Ureter (tissue), 1 donor: Measurements from ENCODE around the gene SOX12. TPM values are rescaled to one million over a fixed set of nuclear protein-coding genes. Genes with fewer than 3 reads are reported as not detected.
"Not testable (repeated sequence)": the region's sequence is repeated elsewhere in the genome, so short reads cannot be mapped to it uniquely, and the experiment has no call there.

Experiments used
- DNase-seq: peaks from one replicate; pipeline ENCODE4 v3.0.0-alpha.2; 2020; ENCODE audit warnings: low spot score
- total RNA-seq: library from RNA; stranded (reverse); gene quantifications from one replicate; pipeline ENCODE4 v1.2.4, GENCODE V29; 2023
- donor health status: DM: yes; HTN: yes; CAD: no.

SOX12 gene
- total RNA-seq, 1 donor from 2014 or later, result 7.4 TPM

DNA sequence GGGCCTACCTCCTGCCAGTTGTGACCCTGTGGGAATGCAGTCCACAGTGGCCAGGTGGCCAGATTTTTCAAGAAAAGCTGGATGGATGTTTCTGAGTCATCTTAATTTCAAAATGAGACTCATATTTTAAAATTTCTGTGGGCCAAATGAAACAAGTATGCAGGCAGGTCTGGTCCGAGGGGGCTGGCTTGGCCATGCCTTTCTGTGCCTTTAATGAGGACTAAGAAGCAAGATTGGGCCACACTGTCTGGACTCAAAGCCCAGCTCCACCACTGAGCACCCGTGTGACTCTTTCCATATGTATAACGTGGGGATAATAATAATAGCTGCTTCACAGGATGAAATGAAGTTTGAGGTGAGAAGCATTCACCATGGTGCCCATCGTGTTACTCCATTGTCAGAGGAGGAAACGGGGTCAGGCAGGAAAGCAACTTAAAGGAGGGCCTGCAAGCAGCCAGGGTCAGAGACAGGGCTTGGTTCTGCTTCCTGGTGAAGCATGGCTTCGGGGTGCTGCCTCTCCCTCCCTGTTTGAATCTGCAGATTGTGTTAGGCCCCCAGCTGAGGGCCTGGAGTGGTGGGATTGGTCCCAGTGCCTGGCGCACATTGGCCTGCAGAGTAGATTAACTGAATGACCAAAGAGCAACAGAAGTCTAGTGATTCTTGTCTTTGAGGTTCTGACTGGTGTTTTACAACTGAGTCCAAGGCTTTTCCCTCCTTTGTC lies 3.8 kb downstream of the SOX12 start:
- no peak for DNase-seq

DNA sequence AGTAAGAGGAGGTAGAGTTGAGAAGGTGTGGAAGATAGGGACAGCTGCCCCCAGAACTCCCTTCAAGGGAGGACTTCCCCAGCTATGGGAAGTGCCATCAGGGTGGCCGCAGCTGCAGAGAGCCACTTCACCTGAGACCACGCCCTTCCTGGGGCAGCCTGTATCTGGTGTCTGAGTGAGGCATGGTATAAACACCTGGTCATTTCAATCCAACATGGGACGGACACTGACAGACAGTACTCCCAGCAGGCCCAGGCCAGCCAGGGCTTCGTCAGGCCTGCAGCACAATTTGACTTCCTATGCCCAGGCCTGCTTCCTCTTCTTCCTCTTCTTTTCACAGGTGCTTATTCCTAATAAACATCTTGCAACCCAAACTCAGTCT lies 4.5 kb downstream of the SOX12 start:
- no peak for DNase-seq

DNA sequence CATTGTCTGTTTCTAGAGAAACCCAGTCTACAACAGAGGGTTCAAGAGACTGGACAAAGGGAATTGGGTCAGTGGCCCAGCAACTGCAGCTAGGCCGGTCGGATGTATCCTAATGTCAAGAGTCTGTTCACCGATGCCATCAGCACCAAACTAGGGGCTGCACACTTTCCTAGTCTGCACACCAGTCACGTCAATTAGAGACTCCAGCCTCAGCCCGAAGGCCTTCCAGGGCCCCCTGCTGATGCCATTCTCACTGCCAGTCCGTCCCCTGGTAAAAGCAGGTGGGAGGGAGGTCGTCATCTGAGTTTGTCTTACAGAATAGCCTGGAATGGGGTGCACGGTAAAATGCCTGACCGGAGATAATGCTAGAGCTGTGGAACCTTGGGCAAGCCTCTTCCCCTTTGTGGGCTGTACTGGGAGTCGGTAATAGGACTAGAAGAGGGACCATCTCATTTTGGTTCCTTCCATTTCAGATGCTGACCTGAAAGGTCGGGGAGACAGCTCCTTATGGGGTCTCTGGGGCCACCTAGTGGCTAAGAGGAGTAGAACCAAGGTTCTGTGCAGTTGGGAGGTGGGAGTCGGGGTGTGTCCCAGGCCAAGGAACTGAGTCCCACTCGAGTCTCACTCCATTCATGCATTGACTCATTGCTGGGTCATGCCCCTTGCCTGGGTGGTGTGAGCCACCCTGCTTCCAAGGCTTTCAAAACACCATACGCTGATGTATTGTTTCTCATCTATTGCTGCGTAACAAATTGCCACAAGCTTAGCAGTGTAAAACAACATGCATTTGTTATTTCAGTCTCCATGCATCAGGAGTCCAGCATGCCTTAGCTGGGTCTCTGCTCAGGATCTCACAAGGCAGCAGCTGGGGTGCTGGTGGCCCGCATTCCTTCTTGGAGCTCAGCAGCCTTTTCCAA lies 5.1 kb downstream of the SOX12 start:
- no peak for DNase-seq

DNA sequence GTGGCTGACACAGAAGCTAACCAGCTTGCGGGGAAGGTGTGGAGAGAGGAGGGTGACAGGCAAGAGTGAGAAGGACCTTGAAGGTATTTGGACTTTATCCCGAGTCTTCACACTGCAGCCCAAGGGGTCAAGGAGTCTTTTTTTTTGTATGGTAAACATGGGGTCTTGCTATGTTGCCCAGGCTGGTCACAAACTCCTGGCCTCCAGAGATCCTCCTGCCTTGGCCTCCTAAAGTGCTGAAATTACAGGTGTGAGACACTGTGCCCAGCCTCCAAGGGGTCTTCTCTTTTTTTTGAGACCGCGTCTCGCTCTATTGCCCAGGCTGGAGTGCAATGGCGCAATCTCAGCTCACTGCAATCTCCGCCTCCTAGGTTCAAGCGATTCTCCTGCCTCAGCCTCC lies 9.2 kb downstream of the SOX12 start:
- DNase-seq, result no peak

DNA sequence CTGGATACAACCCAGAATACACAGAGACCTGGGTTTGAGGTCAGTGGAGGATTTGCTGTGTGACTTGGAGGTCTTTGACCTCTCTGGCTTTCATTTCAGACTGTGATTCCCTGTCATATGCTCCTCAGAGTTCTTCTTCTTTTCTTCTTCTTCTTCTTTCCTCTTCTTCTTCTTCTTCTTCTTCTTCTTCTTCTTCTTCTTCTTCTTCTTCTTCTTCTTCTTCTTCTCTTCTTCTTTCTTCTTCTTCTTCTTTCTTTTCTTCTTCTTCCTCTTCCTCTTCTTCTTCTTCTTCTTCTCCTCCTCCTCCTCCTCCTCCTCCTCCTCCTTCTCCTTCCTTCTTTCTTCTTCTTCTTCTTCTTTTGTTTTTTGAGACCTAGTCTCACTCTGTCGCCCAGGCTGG lies 10.7 kb downstream of the SOX12 start:
- not testable (repeated sequence) for DNase-seq

DNA sequence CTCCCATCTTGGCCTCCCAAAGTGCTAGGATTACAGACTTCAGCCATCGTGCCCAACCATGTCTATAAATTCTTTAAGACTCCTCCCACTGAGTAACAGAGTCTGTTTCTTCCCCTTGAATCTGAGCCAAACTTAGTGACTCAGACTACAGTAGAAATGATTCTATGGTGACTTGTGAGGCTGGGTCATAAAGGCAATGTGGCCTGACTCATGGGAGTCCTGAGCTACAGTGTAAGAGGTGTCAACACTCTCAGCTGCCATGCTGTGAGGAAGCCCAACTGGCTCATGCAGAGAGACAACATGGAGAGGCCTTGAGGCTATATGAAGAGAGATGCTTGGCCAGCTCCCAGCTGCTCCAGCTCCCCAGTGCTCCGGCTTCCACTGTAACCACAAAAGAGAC lies 16.3 kb downstream of the SOX12 start:
- no peak for DNase-seq

DNA sequence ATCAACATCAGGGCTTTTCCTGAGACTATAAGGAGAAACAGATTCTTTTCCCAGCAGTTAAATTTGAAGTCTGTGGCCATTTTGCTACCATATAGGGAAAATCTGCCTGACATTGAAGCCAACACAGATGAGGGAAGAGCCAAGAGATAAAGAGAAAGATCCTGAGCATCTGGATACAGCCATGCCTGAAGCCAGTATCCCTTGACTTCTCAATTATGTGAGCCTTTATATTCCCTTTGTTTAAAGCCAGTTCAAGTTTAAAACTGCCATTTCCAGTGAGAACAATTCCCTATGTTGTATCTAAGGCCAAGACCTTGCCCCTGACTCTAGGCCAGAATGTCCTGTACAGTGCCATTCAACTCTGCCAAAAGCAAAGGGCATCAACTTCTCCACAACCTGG lies 17.8 kb downstream of the SOX12 start:
- DNase-seq, result no peak

DNA sequence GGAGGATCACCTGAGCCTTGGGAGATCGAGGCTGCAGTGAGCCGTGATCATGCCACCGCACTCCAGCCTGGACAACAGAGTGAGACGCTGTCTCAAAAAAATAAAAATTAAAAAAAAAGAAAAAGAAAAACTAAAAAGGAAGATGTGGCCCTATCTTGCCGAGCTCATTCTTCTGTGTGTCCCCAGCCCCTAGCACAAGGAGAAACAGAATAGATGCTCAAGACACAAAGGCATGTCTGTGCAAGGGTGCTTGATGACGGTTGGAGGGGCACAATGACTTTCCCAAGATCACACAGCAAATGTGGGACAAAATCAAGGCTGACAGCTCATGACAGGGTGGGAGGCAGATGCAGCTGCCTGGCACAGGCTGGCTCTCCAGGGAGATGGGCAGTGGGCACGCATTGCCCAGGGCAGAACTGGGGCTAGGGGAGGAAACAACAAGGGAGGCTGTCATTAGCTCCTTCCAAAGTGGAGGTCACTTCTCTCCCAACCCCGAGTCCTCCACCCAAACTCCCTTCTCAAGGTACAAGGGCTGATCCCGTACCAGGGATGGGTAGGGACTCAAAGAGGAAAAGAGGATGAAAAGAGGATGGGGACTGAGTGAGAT lies 20.8 kb downstream of the SOX12 start:
- no peak for DNase-seq

DNA sequence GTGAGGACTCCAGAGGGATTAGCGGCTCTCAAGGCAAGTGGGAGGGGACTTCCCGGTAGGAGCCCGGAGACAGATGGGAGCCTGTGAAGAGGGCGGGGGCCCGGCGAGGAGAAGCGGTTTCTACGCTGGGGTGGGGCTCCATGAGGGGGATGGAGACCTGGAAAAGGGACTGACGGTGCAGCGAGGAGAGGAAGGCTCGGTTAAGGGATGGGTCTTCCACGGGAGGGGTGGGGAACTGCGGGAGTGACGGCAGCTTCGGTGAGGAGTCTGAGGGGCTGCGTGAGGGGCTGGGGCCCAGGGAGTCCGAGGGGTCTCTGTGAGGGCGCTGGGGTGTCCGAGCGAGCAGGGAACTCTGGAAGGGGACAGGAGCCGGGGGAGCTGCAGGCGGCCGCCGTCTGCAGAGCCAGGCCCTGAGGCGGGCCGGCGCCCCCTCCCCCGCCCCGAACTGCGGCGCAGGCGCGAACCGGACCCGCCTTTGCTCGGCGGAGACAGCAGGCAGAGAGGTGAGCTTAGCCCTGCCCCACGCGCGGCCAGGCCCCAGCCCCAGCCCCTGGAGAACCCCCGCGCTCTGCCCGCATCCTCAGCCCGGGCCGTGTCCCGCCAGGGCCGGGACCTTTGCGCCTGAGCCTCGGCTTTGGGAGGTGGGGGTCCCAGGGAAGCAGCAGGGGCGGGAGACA lies 21.4 kb downstream of the SOX12 start, which contains the start of gene NRSN2:
Gene NRSN2 (plus strand): TSS at position 472 of the 677 bp plus-strand sequence. CDS start 2,533 bp downstream, outside the sequence.
- peak; percentile 75 for DNase-seq

DNA sequence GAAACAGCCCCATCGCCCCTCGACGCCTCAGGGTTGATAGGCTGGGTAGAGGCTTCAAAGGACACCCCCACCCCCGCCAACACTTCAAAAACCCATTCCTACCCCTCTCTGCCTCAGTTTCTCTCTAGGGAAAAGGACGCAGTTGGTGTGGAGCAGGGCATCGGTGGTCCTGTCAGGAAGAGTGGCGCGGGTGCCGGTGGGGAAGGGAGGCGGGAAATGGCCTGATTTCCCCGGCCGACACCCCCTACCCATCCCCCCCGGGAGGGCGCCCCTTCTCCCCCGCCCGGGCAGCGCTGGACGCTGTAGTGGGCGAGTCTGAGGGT lies 21.9 kb downstream of the SOX12 start:
- DNase-seq, result no peak

DNA sequence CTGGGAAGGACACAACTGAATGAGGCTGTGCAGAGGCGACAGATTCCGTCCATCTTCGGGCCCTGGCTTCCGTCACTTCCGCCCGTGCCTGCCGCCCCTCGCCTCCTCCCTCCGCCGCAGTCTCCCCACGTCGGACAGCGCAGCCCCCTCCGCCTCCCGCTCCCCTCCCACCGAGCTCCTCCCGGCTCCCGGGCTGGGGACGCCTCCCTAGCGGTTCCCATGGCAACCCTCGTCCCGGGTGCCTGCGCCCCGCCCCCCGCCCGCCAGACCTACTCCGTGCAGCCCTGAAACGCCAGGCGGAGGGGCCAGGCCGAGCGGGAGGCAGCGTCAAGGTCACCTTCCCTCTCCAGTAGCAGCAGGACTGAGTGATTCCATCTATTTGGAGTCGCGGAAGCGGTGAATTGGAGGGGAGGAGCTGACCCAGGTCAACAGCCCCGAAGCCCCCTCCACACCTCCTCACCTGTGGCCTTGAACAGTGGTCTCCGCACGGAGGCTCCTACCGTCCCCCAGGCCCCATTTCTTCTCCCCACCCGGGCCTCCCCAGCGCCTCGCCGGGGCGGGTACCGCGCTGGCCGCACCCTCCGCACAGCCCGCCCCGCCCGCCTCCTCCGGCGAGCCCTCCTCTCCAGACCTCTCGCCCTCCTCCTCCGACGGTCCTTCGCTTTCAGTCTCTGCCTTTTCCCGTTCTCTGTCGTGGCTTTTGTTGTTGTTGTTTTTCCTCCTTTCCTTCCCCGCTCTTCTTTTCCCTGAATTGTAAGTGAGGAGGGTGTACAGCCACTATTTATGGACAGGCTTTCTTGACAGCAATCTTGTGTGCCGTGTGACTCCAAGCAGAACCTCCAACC lies 22.5 kb downstream of the SOX12 start:
- DNase-seq, result peak; percentile 93

DNA sequence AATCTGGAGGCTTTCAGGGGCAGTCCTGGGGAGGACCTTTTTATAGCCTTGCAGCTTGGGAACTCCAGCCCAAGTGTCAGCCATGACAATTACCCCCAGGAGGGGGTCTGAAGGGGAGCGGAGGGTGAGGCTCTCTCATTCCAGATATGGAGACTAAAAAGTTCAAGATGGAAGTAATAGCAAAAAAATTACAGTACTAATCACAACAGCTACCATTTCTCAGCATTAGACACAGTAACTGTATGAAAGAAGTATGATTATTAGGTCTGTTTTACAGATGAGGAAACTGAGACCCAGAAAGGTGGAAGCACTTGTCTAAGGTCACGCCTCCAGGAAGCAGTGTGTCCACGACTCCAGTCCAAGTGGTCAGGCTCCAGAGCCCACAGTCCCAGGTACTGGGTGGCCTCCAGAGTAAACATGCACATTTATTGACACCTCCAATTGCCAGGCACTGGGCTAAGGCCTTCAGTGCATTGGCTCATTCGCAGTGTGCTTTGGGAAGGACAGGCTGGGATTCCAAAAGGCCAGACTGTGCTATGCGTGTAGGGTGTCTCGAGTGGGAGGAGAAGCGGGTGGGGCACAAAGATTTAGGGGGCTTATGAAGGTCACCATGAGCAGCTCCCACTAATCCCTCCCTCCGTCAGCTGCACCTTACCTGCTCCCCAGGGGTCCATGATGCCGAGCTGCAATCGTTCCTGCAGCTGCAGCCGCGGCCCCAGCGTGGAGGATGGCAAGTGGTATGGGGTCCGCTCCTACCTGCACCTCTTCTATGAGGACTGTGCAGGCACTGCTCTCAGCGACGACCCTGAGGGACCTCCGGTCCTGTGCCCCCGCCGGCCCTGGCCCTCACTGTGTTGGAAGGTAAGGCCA lies 23.9 kb downstream of the SOX12 start:
- DNase-seq, result no peak

DNA sequence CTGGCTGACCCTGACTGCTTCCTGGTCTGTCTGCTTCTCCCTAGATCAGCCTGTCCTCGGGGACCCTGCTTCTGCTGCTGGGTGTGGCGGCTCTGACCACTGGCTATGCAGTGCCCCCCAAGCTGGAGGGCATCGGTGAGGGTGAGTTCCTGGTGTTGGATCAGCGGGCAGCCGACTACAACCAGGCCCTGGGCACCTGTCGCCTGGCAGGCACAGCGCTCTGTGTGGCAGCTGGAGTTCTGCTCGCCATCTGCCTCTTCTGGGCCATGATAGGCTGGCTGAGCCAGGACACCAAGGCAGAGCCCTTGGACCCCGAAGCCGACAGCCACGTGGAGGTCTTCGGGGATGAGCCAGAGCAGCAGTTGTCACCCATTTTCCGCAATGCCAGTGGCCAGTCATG lies 27.8 kb downstream of the SOX12 start:
- no peak for DNase-seq

DNA sequence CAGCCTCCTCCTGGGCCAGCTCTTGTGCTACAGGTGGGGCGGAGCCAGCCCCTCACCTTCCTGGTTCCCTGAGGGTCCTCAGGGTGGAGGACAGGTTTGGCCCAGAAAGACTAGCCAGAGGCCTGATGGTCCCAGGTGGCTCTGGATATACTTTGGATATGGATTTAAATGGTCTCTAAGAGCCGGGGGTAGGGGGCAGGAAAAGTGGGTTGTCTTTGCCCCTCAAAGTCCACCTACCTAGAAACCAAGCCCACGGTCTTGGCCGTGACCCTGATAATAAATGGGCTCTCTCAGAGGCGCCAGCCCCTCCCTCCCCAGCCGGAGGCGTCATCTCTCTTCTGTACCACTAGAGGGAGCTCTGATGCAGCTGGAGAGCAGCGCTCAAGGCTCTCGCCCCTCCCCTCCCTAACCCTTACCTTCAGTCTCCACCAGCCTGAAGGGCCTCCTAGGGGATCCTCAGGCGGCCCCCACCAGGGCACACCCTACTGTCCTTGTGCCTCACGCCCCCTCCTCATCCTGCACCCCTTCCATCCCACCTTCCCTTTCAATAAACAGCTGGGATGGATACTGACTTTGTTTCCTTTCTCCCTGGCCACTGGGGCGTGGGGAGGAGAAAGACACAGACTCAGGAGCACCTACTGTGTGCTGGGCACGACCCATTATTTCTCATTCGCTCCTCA lies 29.1 kb downstream of the SOX12 start:
- peak; percentile 75 for DNase-seq

DNA sequence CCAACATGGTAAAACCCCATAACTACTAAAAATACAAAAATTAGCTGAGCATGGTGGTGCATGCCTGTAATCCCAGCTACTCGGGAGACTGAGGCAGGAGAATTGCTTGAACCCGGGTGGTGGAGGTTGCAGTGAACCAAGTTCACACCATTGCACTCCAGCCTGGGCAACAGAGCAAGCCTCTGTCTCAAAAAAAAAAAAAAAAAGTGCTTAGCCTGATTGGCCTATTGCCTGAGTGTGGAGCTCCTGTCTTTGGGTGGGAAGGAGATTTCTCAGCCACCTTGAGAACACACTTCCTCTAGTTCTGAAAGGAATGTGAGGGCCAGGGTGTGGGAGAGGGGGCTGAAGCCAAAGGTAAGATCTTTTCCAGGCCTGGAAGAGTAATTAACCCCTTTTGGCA lies 30.8 kb downstream of the SOX12 start:
- DNase-seq, result not testable (repeated sequence)

DNA sequence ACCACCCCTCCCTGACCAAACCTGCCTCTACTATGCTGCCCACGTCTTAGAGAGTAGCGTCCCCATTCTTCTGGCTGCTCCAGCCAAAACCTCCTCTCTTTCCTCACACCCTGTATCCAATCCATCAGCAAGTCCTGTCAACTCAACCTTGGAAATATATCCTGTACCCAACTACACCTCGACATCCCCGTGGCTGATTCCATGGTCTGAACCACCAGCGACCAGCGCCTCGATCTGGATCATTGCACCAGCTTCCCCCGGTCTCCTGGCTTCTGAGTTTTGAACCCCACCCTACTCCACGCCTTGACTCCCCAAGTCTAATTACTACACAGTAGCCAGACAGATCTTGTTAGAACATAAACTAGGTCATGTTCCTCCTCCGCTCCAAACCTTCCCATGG lies 31.4 kb downstream of the SOX12 start:
- no peak for DNase-seq

DNA sequence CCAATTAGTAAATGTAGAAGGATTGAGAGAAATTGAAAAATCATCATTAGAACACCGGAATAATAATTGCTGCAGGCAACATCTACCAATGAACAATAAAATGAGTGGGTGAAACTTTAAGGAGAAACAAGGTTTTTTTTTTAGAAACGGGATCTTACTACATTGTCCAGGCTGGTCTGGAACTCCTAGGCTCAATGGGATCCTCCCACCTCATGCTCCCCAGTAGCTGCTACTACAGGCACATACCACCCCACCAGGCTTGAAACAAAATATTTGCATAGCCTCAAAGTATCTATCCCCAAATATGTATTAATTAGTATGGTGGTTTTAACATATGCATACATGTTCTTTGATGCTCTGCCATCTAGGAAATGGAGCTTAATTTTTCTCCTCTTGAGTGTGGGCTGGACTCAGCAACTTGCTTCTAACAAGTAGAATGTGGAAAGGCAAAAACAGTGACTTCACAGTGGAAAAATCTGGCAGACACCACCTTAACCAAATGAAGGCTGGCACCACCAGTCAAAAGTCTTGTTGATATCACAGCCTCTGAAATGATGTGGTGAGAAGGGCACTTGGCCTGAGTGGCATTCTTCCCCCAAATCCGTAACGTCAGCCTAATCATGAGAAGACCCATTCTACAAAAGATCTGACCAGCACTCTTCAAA lies 33.7 kb downstream of the SOX12 start:
- DNase-seq, result no peak

DNA sequence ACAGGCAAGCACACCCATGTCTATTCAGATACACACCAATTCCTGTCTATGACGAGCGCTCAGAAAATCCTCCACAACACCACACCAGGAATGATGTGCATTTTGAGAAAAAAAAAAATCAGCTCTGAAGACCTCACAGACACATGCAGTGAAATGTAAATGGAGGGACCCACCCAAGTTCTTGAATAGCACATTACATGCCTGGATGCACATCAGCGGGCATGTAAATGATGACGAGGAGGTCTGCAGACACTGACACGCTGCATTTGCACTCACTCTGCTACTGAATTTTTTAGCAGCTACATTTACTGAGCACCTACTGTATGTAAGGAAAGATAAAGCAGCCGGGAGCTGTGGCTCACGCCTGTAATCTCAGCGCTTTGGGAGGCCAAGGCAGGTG lies 36.2 kb downstream of the SOX12 start:
- DNase-seq, result no peak
